ENCODE data around the gene NUDT4B.
"Not testable (repeated sequence)": the region's sequence is repeated elsewhere in the genome, so short reads cannot be mapped to it uniquely, and the experiment has no call there.

The NUDT4B gene

DNA sequence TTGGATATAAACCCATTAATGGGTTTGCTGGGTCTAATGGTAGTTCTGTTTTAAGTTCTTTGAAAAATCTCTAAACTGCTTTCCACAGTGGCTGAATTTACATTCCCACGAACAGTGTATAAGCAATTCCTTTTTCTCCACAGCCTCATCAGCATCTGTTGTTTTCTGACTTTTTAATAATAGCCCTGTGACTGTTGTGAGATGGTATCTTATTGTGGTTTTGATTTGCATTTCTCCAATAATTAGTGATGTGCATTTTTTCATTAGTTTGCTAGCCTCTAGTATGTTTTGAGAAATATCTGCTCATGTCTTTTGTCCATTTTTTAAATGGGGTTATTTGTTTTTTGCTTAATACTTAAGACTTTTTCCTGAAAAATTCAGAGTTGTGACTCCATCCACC lies 31.8 kb downstream of the NUDT4B start:
- not testable (repeated sequence) for H3K9me2 ChIP-seq (replicated peaks; ENCODE audit: insufficient read depth, low read length); H3K36me3 ChIP-seq (ENCODE audit: low read length); H3K4me2 ChIP-seq (ENCODE audit: low read depth, low read length, poor library complexity, severe bottlenecking); H3K9ac ChIP-seq (ENCODE audit: low read length); H3K27me3 ChIP-seq (ENCODE audit: low read length); H3F3A ChIP-seq (ENCODE audit: insufficient read depth); H3K27ac ChIP-seq (ENCODE audit: low read depth, low read length); H3K4me3 ChIP-seq (ENCODE audit: insufficient read depth, low read length, poor library complexity, severe bottlenecking); H3K9me3 ChIP-seq (ENCODE audit: insufficient read depth, low read length); H4K20me1 ChIP-seq (ENCODE audit: low read depth, low read length); H2AFZ ChIP-seq (ENCODE audit: low read depth, low read length, severe bottlenecking); H3K79me2 ChIP-seq (ENCODE audit: insufficient read depth, low read length)

DNA sequence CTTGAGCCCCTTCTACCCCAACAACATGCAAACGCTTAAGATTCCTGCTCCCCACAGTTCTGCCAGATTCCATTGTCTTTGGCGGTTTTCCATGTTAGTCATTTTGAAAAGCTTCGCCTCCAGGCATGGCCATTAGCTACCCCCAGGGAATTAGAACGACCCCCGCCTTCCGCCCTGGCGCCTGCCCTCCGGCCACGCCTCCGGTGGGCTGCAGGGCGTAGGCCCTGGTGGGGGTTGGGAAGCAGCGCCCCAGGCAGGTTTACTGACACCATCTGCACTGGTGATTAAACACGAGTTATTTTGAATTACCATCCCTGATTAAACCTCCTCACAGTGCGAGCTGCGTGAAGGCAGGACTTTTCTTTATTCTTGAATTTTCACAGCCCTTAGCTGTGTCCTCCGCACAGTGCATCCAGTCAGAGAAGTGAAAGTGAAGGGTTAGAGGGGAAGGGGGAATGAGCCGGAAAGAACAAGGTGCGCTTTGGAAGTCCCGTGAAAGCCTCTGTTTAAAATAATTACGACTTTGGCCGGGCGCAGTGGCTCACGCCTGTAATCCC lies 43.0 kb downstream of the NUDT4B start:
- H3K9me2 ChIP-seq (replicated peaks; ENCODE audit: insufficient read depth, low read length); H3K9me3 ChIP-seq (ENCODE audit: insufficient read depth, low read length); H3F3A ChIP-seq (ENCODE audit: insufficient read depth); H3K36me3 ChIP-seq (ENCODE audit: low read length); H3K27ac ChIP-seq (ENCODE audit: low read depth, low read length); H3K27me3 ChIP-seq (ENCODE audit: low read length); H4K20me1 ChIP-seq (ENCODE audit: low read depth, low read length); H2AFZ ChIP-seq (ENCODE audit: low read depth, low read length, severe bottlenecking); H3K4me2 ChIP-seq (ENCODE audit: low read depth, low read length, poor library complexity, severe bottlenecking); H3K79me2 ChIP-seq (ENCODE audit: insufficient read depth, low read length); H3K4me3 ChIP-seq (ENCODE audit: insufficient read depth, low read length, poor library complexity, severe bottlenecking); H3K9ac ChIP-seq (ENCODE audit: low read length): not testable (repeated sequence)

DNA sequence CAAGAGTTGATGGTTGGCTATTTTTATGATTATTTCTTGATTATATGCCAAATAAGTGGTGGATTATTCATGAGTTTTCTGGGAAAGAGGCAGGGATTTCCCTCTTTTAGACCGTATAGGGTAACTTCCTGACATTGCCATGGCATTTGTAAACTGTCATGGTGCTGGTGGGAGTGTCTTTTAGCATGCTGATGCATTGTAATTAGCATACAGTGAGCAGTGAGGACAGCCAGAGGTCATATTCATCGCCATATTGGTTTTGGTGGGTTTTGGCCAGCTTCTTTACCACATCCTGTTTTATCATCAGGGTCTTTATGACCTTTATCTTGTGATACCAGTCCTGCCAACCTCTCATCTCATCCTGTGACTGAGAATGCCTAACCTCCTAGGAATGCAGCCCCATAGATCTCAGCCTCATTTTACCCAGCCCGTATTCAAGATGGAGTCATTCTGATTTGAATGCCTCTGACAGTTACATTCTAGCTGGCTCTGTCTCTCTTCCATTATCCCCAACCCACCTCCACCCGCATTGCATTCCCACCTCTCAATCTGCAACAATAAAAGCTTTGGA lies 45.3 kb downstream of the NUDT4B start:
- H3K27me3 ChIP-seq (ENCODE audit: low read length); H3F3A ChIP-seq (ENCODE audit: insufficient read depth); H4K20me1 ChIP-seq (ENCODE audit: low read depth, low read length); H3K9me2 ChIP-seq (replicated peaks; ENCODE audit: insufficient read depth, low read length); H3K4me3 ChIP-seq (ENCODE audit: insufficient read depth, low read length, poor library complexity, severe bottlenecking); H3K79me2 ChIP-seq (ENCODE audit: insufficient read depth, low read length); H3K36me3 ChIP-seq (ENCODE audit: low read length); H3K27ac ChIP-seq (ENCODE audit: low read depth, low read length); H3K9me3 ChIP-seq (ENCODE audit: insufficient read depth, low read length); H2AFZ ChIP-seq (ENCODE audit: low read depth, low read length, severe bottlenecking); H3K4me2 ChIP-seq (ENCODE audit: low read depth, low read length, poor library complexity, severe bottlenecking); H3K9ac ChIP-seq (ENCODE audit: low read length): not testable (repeated sequence)
